ENCODE data around the gene CHST9.
A peak's percentile ranks its signal among the peaks of the same experiment; 100 is the strongest.

CHST9 gene

DNA sequence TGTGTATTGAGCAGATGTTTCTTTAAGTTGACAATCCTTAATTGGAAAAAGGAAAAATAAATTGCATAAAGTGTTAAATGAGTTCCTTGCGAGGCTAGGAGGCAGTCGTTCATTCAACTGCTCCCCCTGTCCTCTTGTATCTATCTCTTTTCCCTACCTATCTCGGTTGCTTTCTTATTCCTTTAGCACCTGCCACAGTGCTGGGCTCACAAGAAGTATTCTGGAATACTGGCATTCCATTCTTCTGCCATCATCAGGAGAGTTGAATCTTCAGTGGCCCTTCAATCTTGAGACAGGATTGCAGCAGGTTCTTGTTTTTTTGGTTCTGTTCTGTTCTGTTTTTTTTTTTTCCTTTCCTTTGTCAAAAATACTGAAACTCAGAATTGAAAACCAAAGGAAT lies 176.5 kb downstream of the CHST9 start:
- DNase-seq = no peak
- Histone ChIP-seq H3K36me3 (ENCODE audit: control insufficient read depth in 4 of 4, insufficient read depth in 4 of 4, low read length in 3 of 4) (no peaks in the 10 kb centered on the region), H3K27ac (ENCODE audit: insufficient read depth in 1 of 2, low read depth in 1 of 2, low read length in 2 of 2, poor library complexity in 1 of 2, severe bottlenecking in 2 of 2) (no peak overlapping the region), H3K4me3 (ENCODE audit: control insufficient read depth in 1 of 7, extremely low read depth in 1 of 7, insufficient read depth in 4 of 7, low read depth in 2 of 7, low read length in 6 of 7) (no peak overlapping the region), H3K27me3 (replicated peaks in 2 of 5; ENCODE audit: control insufficient read depth in 4 of 5, insufficient read depth in 5 of 5, low read length in 4 of 5) (peaks cover 0 to 5% (median 0%) of the 10 kb centered on the region in 5 experiments), H3K4me1 (ENCODE audit: control extremely low read depth in 1 of 4, control insufficient read depth in 4 of 4, insufficient read depth in 4 of 4, low read length in 3 of 4) (no peaks in the 10 kb centered on the region), H3K9me3 (ENCODE audit: control extremely low read depth in 1 of 5, control insufficient read depth in 4 of 5, insufficient read depth in 2 of 5, low read depth in 1 of 5, low read length in 4 of 5) (no peaks in the 10 kb centered on the region)
- ChIA-PET CTCF (no interaction called here), POLR2A (no interaction called here)
- 86% methylated on average over 3 of the region's 3 CpGs for WGBS (ENCODE audit: insufficient coverage)

DNA sequence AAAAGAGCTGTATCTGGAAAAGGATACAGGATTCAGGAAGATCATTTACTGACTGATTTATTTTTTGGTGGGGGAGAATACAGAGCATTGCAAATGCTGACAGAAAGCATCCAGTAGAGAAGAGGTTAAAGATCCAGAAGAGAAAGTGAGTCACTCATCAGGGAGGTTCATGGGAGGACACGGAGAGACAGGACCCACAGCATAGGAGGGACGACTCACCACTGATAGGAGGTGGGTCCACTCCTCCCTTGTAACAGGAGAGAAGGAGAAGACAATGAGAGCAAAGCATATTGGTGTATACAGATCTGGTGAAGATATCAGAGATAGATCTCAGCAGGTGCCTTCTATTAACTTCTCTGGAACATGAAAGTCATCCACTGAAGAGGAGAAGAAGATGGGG lies 177.2 kb downstream of the CHST9 start:
- Histone ChIP-seq H3K36me3 (ENCODE audit: control insufficient read depth in 4 of 4, insufficient read depth in 4 of 4, low read length in 3 of 4) (no peaks in the 10 kb centered on the region), H3K4me1 (ENCODE audit: control extremely low read depth in 1 of 4, control insufficient read depth in 4 of 4, insufficient read depth in 4 of 4, low read length in 3 of 4) (no peaks in the 10 kb centered on the region), H3K9me3 (ENCODE audit: control extremely low read depth in 1 of 5, control insufficient read depth in 4 of 5, insufficient read depth in 2 of 5, low read depth in 1 of 5, low read length in 4 of 5) (no peaks in the 10 kb centered on the region), H3K27ac (ENCODE audit: insufficient read depth in 1 of 2, low read depth in 1 of 2, low read length in 2 of 2, poor library complexity in 1 of 2, severe bottlenecking in 2 of 2) (no peak overlapping the region), H3K4me3 (ENCODE audit: control insufficient read depth in 1 of 7, extremely low read depth in 1 of 7, insufficient read depth in 4 of 7, low read depth in 2 of 7, low read length in 6 of 7) (no peak overlapping the region), H3K27me3 (replicated peaks in 2 of 5; ENCODE audit: control insufficient read depth in 4 of 5, insufficient read depth in 5 of 5, low read length in 4 of 5) (peaks cover 0 to 5% (median 0%) of the 10 kb centered on the region in 5 experiments)
- ChIA-PET POLR2A (no interaction called here), CTCF (no interaction called here)
- 70% methylated on average over 2 of the region's 2 CpGs for WGBS (ENCODE audit: insufficient coverage)
- DNase-seq = no peak

DNA sequence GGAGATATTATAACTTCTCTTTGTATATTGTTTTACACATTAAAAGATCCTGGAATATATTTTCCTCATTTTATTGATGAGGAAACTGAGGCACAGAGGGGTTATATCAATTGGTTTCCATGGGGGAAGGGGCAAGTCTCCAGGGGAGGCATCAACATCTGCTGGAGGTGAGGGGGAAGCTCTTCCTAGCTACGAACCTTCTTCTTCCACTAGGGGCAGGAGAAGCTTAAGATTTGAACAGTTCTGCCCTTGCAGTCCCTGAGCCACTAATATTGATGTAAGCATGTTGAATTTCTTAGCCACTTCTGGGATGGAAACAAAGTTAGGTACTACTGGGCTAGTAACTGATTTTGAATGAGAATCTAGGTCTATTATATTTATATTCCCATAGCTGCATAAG lies 179.5 kb downstream of the CHST9 start:
- POLR2A ChIA-PET = no interaction called here
- no CpG with 5 or more reads among the region's 1 CpG for WGBS (ENCODE audit: insufficient coverage)
- H3K27ac ChIP-seq (ENCODE audit: insufficient read depth in 1 of 2, low read depth in 1 of 2, low read length in 2 of 2, poor library complexity in 1 of 2, severe bottlenecking in 2 of 2) = no peak overlapping the region
- H3K4me3 ChIP-seq (ENCODE audit: control insufficient read depth in 1 of 7, extremely low read depth in 1 of 7, insufficient read depth in 4 of 7, low read depth in 2 of 7, low read length in 6 of 7) = no peak overlapping the region
- no peaks in the 10 kb centered on the region for H3K36me3 ChIP-seq (ENCODE audit: control insufficient read depth in 4 of 4, insufficient read depth in 4 of 4, low read length in 3 of 4)
- DNase-seq = peak in 2 of 3 donors; percentile 34 to 35
- CTCF ChIA-PET = interaction anchor here (0.6 to 1.4 kb wide), 7 partner anchors 36 to 620 kb away, joined by 3 to 6 read pairs (median 4); no protein-coding TSS in a partner anchor
- no peaks in the 10 kb centered on the region for H3K4me1 ChIP-seq (ENCODE audit: control extremely low read depth in 1 of 4, control insufficient read depth in 4 of 4, insufficient read depth in 4 of 4, low read length in 3 of 4)
- H3K9me3 ChIP-seq (ENCODE audit: control extremely low read depth in 1 of 5, control insufficient read depth in 4 of 5, insufficient read depth in 2 of 5, low read depth in 1 of 5, low read length in 4 of 5) = no peaks in the 10 kb centered on the region
- H3K27me3 ChIP-seq (replicated peaks in 2 of 5; ENCODE audit: control insufficient read depth in 4 of 5, insufficient read depth in 5 of 5, low read length in 4 of 5) = peaks cover 0 to 10% (median 0%) of the 10 kb centered on the region in 5 experiments

DNA sequence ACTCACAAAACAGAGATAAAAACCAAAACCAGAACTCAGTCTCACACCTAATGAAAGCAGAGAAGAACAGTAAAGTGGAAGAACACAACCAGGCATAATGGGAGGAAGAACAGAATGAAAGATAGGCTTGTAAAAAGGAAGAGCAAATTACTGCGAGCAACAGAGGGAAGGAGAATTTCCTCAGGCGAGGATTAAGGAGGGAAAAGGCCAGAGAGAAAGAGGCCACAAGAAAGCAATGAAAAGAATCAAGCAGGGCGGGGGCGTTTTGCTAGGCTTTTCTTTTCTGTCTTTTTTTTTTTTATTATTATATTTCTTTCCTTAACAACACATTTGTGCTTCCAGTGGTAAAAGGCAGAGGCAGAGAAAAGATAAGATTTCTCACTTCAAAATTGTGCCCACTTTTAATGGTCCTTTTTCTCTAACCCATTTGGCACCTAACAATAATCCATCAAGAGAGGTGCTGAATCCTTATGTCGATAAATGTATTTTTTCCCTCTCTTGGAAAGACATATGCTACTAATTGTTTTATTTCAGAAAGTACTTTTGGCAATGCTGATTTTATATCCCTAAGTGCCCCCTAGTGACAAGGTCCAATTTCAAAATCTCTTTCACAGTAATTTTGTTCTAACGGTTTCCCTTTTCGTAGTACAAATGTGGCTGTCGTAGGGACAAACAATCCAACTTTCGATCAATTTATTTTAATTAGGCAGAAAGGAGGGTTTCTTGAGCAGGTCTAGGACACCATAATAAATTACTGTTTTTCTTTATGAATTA lies 180.9 kb downstream of the CHST9 start:
- Histone ChIP-seq H3K9me3 (ENCODE audit: control extremely low read depth in 1 of 5, control insufficient read depth in 4 of 5, insufficient read depth in 2 of 5, low read depth in 1 of 5, low read length in 4 of 5) (no peaks in the 10 kb centered on the region), H3K27ac (ENCODE audit: insufficient read depth in 1 of 2, low read depth in 1 of 2, low read length in 2 of 2, poor library complexity in 1 of 2, severe bottlenecking in 2 of 2) (no peak overlapping the region), H3K4me3 (ENCODE audit: control insufficient read depth in 1 of 7, extremely low read depth in 1 of 7, insufficient read depth in 4 of 7, low read depth in 2 of 7, low read length in 6 of 7) (no peak overlapping the region), H3K36me3 (ENCODE audit: control insufficient read depth in 4 of 4, insufficient read depth in 4 of 4, low read length in 3 of 4) (no peaks in the 10 kb centered on the region), H3K27me3 (replicated peaks in 2 of 5; ENCODE audit: control insufficient read depth in 4 of 5, insufficient read depth in 5 of 5, low read length in 4 of 5) (peaks cover 0 to 10% (median 3%) of the 10 kb centered on the region in 5 experiments), H3K4me1 (ENCODE audit: control extremely low read depth in 1 of 4, control insufficient read depth in 4 of 4, insufficient read depth in 4 of 4, low read length in 3 of 4) (no peaks in the 10 kb centered on the region)
- peak in 2 of 3 donors; percentile 14 to 32 for DNase-seq
- no CpG with 5 or more reads among the region's 9 CpGs for WGBS (ENCODE audit: insufficient coverage)
- ChIA-PET POLR2A (no interaction called here), CTCF (interaction anchor here (1.1 kb wide), 1 partner anchor 620 kb away, joined by 3 read pairs; no protein-coding TSS in a partner anchor)

DNA sequence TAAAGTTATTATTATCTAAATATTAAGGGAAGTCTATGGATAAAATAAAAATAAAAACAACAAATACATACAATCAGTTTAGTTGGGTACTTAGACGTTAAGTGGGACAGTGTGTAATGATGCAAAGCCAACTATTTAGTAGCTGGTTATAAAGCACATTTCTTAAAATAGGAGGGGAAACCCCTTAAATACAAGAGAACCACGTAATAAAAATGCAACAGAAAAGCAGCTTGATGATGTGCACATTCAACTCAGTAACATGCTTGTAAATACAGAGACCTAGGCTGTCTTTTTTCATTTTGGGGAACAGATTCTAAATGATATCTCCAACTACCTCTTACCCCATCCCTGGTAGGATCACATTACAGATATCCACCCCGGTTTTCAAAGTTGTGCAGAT lies 185.3 kb downstream of the CHST9 start:
- no peak overlapping the region for H3K27ac ChIP-seq (ENCODE audit: insufficient read depth in 1 of 2, low read depth in 1 of 2, low read length in 2 of 2, poor library complexity in 1 of 2, severe bottlenecking in 2 of 2)
- WGBS (ENCODE audit: insufficient coverage) = no CpG with 5 or more reads among the region's 3 CpGs
- no peaks in the 10 kb centered on the region for H3K36me3 ChIP-seq (ENCODE audit: control insufficient read depth in 4 of 4, insufficient read depth in 4 of 4, low read length in 3 of 4)
- no peaks in the 10 kb centered on the region for H3K9me3 ChIP-seq (ENCODE audit: control extremely low read depth in 1 of 5, control insufficient read depth in 4 of 5, insufficient read depth in 2 of 5, low read depth in 1 of 5, low read length in 4 of 5)
- no peak overlapping the region for H3K4me3 ChIP-seq (ENCODE audit: control insufficient read depth in 1 of 7, extremely low read depth in 1 of 7, insufficient read depth in 4 of 7, low read depth in 2 of 7, low read length in 6 of 7)
- ChIA-PET POLR2A (no interaction called here), CTCF (no interaction called here)
- H3K27me3 ChIP-seq (replicated peaks in 2 of 5; ENCODE audit: control insufficient read depth in 4 of 5, insufficient read depth in 5 of 5, low read length in 4 of 5) = peaks cover 0 to 13% (median 0%) of the 10 kb centered on the region in 5 experiments
- no peaks in the 10 kb centered on the region for H3K4me1 ChIP-seq (ENCODE audit: control extremely low read depth in 1 of 4, control insufficient read depth in 4 of 4, insufficient read depth in 4 of 4, low read length in 3 of 4)
- DNase-seq = no peak

DNA sequence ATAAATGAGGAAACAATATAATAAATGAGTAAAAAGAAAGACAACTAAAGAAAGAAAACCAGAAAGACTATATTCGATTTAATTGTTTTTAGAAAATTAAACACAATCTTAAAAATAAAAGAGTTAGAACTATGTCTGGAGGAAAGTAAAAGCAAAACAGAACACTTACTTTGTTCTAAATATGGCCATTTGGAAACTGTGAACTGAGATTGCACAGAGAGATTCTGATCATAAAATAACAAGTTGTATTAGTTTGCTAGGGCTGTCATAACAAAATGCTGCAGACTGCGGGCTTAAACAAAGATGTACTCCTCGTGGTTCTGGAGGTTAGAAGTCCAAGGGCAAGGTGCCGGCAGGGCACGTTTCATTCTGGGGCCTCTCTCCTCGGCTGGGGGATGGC lies 191.5 kb downstream of the CHST9 start:
- ChIA-PET CTCF (interaction anchor here (1.3 kb wide), 1 partner anchor 28 kb away, joined by 3 read pairs; no protein-coding TSS in a partner anchor), POLR2A (no interaction called here)
- Histone ChIP-seq H3K27ac (ENCODE audit: insufficient read depth in 1 of 2, low read depth in 1 of 2, low read length in 2 of 2, poor library complexity in 1 of 2, severe bottlenecking in 2 of 2) (no peak overlapping the region), H3K9me3 (ENCODE audit: control extremely low read depth in 1 of 5, control insufficient read depth in 4 of 5, insufficient read depth in 2 of 5, low read depth in 1 of 5, low read length in 4 of 5) (peaks cover 0 to 3% (median 0%) of the 10 kb centered on the region in 5 experiments), H3K36me3 (ENCODE audit: control insufficient read depth in 4 of 4, insufficient read depth in 4 of 4, low read length in 3 of 4) (no peaks in the 10 kb centered on the region), H3K4me3 (ENCODE audit: control insufficient read depth in 1 of 7, extremely low read depth in 1 of 7, insufficient read depth in 4 of 7, low read depth in 2 of 7, low read length in 6 of 7) (no peak overlapping the region), H3K4me1 (ENCODE audit: control extremely low read depth in 1 of 4, control insufficient read depth in 4 of 4, insufficient read depth in 4 of 4, low read length in 3 of 4) (no peaks in the 10 kb centered on the region), H3K27me3 (replicated peaks in 2 of 5; ENCODE audit: control insufficient read depth in 4 of 5, insufficient read depth in 5 of 5, low read length in 4 of 5) (peaks cover 0 to 3% (median 0%) of the 10 kb centered on the region in 5 experiments)
- DNase-seq = no peak
- WGBS (ENCODE audit: insufficient coverage) = 98% methylated on average over 5 of the region's 6 CpGs

DNA sequence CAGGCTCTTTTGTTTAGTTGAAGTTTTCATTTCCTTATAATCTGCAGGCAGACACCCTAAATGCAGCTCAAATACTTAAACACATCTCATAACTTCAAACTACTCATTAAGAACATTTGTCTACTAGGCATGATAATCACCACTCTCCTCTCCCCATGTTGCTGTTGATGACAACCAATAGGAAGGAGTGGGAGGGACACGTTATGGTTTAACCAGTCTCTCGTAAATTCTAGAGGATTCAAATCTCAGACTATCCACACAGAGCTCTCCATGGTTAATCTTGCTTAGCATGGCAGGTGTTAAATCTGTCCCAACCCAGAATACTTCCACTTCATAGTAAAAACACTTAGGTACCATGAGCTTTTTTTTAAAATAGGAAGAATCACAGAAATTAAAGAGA lies 192.2 kb downstream of the CHST9 start:
- Histone ChIP-seq H3K27ac (ENCODE audit: insufficient read depth in 1 of 2, low read depth in 1 of 2, low read length in 2 of 2, poor library complexity in 1 of 2, severe bottlenecking in 2 of 2) (no peak overlapping the region), H3K4me1 (ENCODE audit: control extremely low read depth in 1 of 4, control insufficient read depth in 4 of 4, insufficient read depth in 4 of 4, low read length in 3 of 4) (no peaks in the 10 kb centered on the region), H3K27me3 (replicated peaks in 2 of 5; ENCODE audit: control insufficient read depth in 4 of 5, insufficient read depth in 5 of 5, low read length in 4 of 5) (peaks cover 0 to 1% (median 0%) of the 10 kb centered on the region in 5 experiments), H3K9me3 (ENCODE audit: control extremely low read depth in 1 of 5, control insufficient read depth in 4 of 5, insufficient read depth in 2 of 5, low read depth in 1 of 5, low read length in 4 of 5) (peaks cover 0 to 3% (median 0%) of the 10 kb centered on the region in 5 experiments), H3K4me3 (ENCODE audit: control insufficient read depth in 1 of 7, extremely low read depth in 1 of 7, insufficient read depth in 4 of 7, low read depth in 2 of 7, low read length in 6 of 7) (no peak overlapping the region), H3K36me3 (ENCODE audit: control insufficient read depth in 4 of 4, insufficient read depth in 4 of 4, low read length in 3 of 4) (no peaks in the 10 kb centered on the region)
- no CpG with 5 or more reads among the region's 2 CpGs for WGBS (ENCODE audit: insufficient coverage)
- ChIA-PET POLR2A (no interaction called here), CTCF (interaction anchor here (1.3 kb wide), 1 partner anchor 29 kb away, joined by 3 read pairs; no protein-coding TSS in a partner anchor)
- no peak for DNase-seq

Data from common myeloid progenitor, CD34-positive (primary cell).